Hepatocyte (in vitro differentiated cells): Measurements from ENCODE around the gene NEUROD2. TPM values are rescaled to one million over a fixed set of nuclear protein-coding genes. Genes with fewer than 3 reads are reported as not detected.

Source experiments
- DNase-seq: peaks from one replicate; pipeline ENCODE4 v3.0.0-alpha.2; 2016; ENCODE audit warnings: low spot score
- H2AFZ ChIP-seq: fragments of 200-600 bp; sonication (generic); 2 replicates; pipeline ENCODE4 v1.6.0; 2016; ENCODE audit warnings: antibody characterized with exemption, mild to moderate bottlenecking
- H3K27ac ChIP-seq: fragments of 200-600 bp; sonication (generic); 2 replicates; pipeline ENCODE4 v1.5.1; 2016; ENCODE audit warnings: mild to moderate bottlenecking
- H3K27me3 ChIP-seq: fragments of 200-600 bp; sonication (generic); 2 replicates; pipeline ENCODE4 v1.6.1; 2016
- H3K36me3 ChIP-seq: fragments of 200-600 bp; sonication (generic); replicated peaks from 2 replicates; pipeline ENCODE4 v1.5.1; 2016; ENCODE audit warnings: low read depth; ENCODE audit not compliant: insufficient read depth
- H3K4me1 ChIP-seq: fragments of 200-600 bp; sonication (generic); 2 replicates; pipeline ENCODE4 v1.5.1; 2016; ENCODE audit warnings: mild to moderate bottlenecking, moderate library complexity; ENCODE audit not compliant: insufficient read depth
- H3K4me2 ChIP-seq: fragments of 200-600 bp; sonication (generic); 2 replicates; pipeline ENCODE4 v1.6.0; 2016
- H3K4me3 ChIP-seq: fragments of 200-600 bp; sonication (generic); 2 replicates; pipeline ENCODE4 v1.5.1; 2016; ENCODE audit warnings: mild to moderate bottlenecking
- H3K79me2 ChIP-seq: fragments of 200-600 bp; sonication (generic); 2 replicates; pipeline ENCODE4 v1.6.0; 2017; ENCODE audit warnings: mild to moderate bottlenecking
- H3K9me2 ChIP-seq: fragments of 200-600 bp; sonication (generic); replicated peaks from 2 replicates; pipeline ENCODE4 v1.6.0; 2017; ENCODE audit warnings: mild to moderate bottlenecking; ENCODE audit not compliant: insufficient read depth
- H3K9me3 ChIP-seq: fragments of 200-600 bp; sonication (generic); 2 replicates; pipeline ENCODE4 v1.5.1; 2016; ENCODE audit warnings: low read depth, mild to moderate bottlenecking
- H4K20me1 ChIP-seq: fragments of 200-600 bp; sonication (generic); 2 replicates; pipeline ENCODE4 v1.6.0; 2016; ENCODE audit warnings: mild to moderate bottlenecking; ENCODE audit not compliant: insufficient read depth, poor library complexity, severe bottlenecking
- CTCF ChIP-seq: fragments of 200-600 bp; sonication (generic); IDR thresholded peaks from 2 replicates; pipeline ENCODE4 v1.5.1; 2016; ENCODE audit warnings: antibody characterized with exemption, mild to moderate bottlenecking; ENCODE audit not compliant: poor library complexity
- EZH2 ChIP-seq: fragments of 200-600 bp; sonication (generic); IDR thresholded peaks from 2 replicates; pipeline ENCODE4 v1.6.1; 2016; ENCODE audit warnings: antibody characterized with exemption, mild to moderate bottlenecking, borderline replicate concordance
- EZH2phosphoT487 ChIP-seq: fragments of 200-600 bp; sonication (generic); IDR thresholded peaks from one replicate; pipeline ENCODE4 v1.6.1; 2018; ENCODE audit warnings: antibody characterized with exemption, mild to moderate bottlenecking, low read depth, moderate library complexity; ENCODE audit not compliant: unreplicated experiment, severe bottlenecking
- WGBS: methylation state at CpG from one replicate; pipeline ENCODE4 v1.1.6; 2016; ENCODE audit warnings: low lambda C conversion rate; ENCODE audit errors: missing lambda C conversion rate; 5-methylcytosine and 5-hydroxymethylcytosine counted together
- polyA plus RNA-seq: library from polyadenylated mRNA; unstranded; fragments of >200 nt; fragmentation: Nextera tagmentation; extraction: Ambion mirVana; gene quantifications from 2 replicates; pipeline ENCODE4 v1.2.1, GENCODE V29; 2016
- total RNA-seq: library from RNA; depleted of rRNA; stranded (reverse); fragments of >200 nt; gene quantifications from 2 replicates; pipeline ENCODE4 v1.2.3, GENCODE V29; 2014

NEUROD2 gene
- total and polyA plus RNA-seq, 2 experiments from 2014 or later, result not detected

GRCh38 chr17:39635614-39636176 lies 28.0 kb upstream of the NEUROD2 start:
- Histone ChIP-seq H3K36me3 (no peaks in the 10 kb centered on the region), H3K9me2 (no peaks in the 10 kb centered on the region), H4K20me1 (peaks cover 6% of the 10 kb centered on the region), H3K27me3 (no peaks in the 10 kb centered on the region), H3K4me1 (peaks cover 52% of the 10 kb centered on the region), H3K9me3 (no peaks in the 10 kb centered on the region), H3K4me3 (no peak overlapping the region), H3K4me2 (no peak overlapping the region), H2AFZ (no peak overlapping the region), H3K27ac (no peak overlapping the region), H3K79me2 (peaks cover 35% of the 10 kb centered on the region)
- 85% methylated on average over 8 of the region's 8 CpGs for WGBS
- no peak for DNase-seq
- no peak for TF ChIP-seq EZH2

GRCh38 chr17:39634384-39634871 lies 26.7 kb upstream of the NEUROD2 start:
- H3K79me2 ChIP-seq, result peaks cover 23% of the 10 kb centered on the region
- H3K4me2 ChIP-seq, result no peak overlapping the region
- peaks cover 40% of the 10 kb centered on the region for H3K4me1 ChIP-seq
- no peaks in the 10 kb centered on the region for H3K9me2 ChIP-seq
- WGBS, result 48% methylated on average over 2 of the region's 2 CpGs
- H4K20me1 ChIP-seq, result no peaks in the 10 kb centered on the region
- no peaks in the 10 kb centered on the region for H3K36me3 ChIP-seq
- H3K4me3 ChIP-seq, result no peak overlapping the region
- DNase-seq, result peak; percentile 69
- no peaks in the 10 kb centered on the region for H3K9me3 ChIP-seq
- H3K27ac ChIP-seq, result no peak overlapping the region
- H2AFZ ChIP-seq, result no peak overlapping the region
- TF ChIP-seq EZH2phosphoT487, result no peak
- TF ChIP-seq EZH2, result no peak
- TF ChIP-seq CTCF, result peak; percentile 69
- H3K27me3 ChIP-seq, result no peaks in the 10 kb centered on the region

- H2AFZ ChIP-seq, result no peak overlapping the region
- no peaks in the 10 kb centered on the region for H3K9me2 ChIP-seq
- DNase-seq, result no peak
- TF ChIP-seq EZH2phosphoT487 (no peak), EZH2 (no peak)
- H3K9me3 ChIP-seq, result no peaks in the 10 kb centered on the region
- H3K4me3 ChIP-seq, result no peak overlapping the region
- 87% methylated on average over 8 of the region's 8 CpGs for WGBS
- peaks cover 33% of the 10 kb centered on the region for H3K4me1 ChIP-seq
- H3K36me3 ChIP-seq, result no peaks in the 10 kb centered on the region
- peaks cover 15% of the 10 kb centered on the region for H3K79me2 ChIP-seq
- H3K27me3 ChIP-seq, result peaks cover 5% of the 10 kb centered on the region
- H3K27ac ChIP-seq, result no peak overlapping the region
- H4K20me1 ChIP-seq, result no peaks in the 10 kb centered on the region
- H3K4me2 ChIP-seq, result no peak overlapping the region
These were observed 26.0 kb upstream of the NEUROD2 start for GRCh38 chr17:39633570-39634183.

- Histone ChIP-seq H3K4me2 (no peak overlapping the region), H3K4me3 (no peak overlapping the region), H3K27ac (no peak overlapping the region), H2AFZ (no peak overlapping the region), H3K9me3 (no peaks in the 10 kb centered on the region), H4K20me1 (no peaks in the 10 kb centered on the region), H3K27me3 (peaks cover 17% of the 10 kb centered on the region), H3K36me3 (no peaks in the 10 kb centered on the region), H3K9me2 (no peaks in the 10 kb centered on the region), H3K4me1 (peaks cover 30% of the 10 kb centered on the region), H3K79me2 (peaks cover 2% of the 10 kb centered on the region)
- WGBS, result 47% methylated on average over 5 of the region's 13 CpGs
- TF ChIP-seq CTCF, result no peak
- TF ChIP-seq EZH2phosphoT487, result no peak
- no peak for TF ChIP-seq EZH2
- no peak for DNase-seq
These were observed 24.6 kb upstream of the NEUROD2 start for GRCh38 chr17:39632153-39632941.
